HG03066 (cell line): ENCODE results near the gene PCBP1.
"Not testable (repeated sequence)": the region's sequence is repeated elsewhere in the genome, so short reads cannot be mapped to it uniquely, and the experiment has no call there.

Experiments
- ATAC-seq: cut with Tn5 transposase; IDR thresholded peaks from one replicate; pipeline ENCODE4 v1.9.1; 2021; ENCODE audit warnings: low read depth; ENCODE audit not compliant: unreplicated experiment

PCBP1 gene

GRCh38 chr2:70095720-70096670 is 8.7 kb downstream of the PCBP1 start:
- no peak for ATAC-seq

- no peak for ATAC-seq
These were observed 10.8 kb downstream of the PCBP1 start for GRCh38 chr2:70098032-70098431.

GRCh38 chr2:70099270-70099669 is 12.0 kb downstream of the PCBP1 start:
- no peak for ATAC-seq

DNA sequence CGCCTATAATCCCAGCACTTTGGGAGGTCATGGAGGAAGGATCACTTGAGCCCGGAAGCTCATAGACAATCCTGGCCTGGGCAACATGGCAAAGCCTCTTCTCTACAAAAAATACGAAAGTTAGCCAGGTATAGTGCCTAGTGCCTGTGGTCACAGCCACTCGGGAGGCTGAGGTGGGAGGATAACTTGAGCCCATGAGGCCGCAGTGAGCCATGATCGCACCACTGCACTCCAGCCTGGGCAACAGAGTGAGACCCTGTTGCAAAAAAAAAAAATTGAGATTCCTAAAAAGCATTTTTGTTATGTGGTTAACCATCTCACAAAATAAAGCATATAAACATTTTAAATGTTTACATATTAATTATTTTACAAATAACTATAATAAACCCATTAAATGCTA is 13.9 kb downstream of the PCBP1 start:
- no peak for ATAC-seq

DNA sequence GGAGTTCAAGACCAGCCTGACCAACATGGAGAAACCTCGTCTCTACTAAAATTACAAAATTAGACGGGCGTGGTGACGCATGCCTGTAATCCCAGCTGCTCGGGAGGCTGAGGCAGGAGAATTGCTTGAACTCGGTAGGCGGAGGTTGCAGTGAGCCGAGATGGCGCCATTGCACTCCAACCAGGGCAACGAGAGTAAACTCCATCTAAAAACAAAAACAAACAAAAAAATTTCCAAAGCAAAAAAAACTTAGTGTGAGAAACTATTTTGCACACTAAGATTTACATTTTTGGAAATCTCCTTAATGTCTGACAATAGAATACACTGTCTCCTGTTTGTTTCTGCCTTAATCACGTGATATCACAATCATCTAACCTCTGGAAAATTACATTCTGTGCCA is 14.4 kb downstream of the PCBP1 start:
- ATAC-seq = not testable (repeated sequence)

- not testable (repeated sequence) for ATAC-seq
These were observed 15.1 kb downstream of the PCBP1 start for GRCh38 chr2:70102323-70102905.

- no peak for ATAC-seq
These were observed 16.3 kb downstream of the PCBP1 start for GRCh38 chr2:70103531-70104061.

GRCh38 chr2:70104231-70105111 is 17.2 kb downstream of the PCBP1 start:
- ATAC-seq = no peak

DNA sequence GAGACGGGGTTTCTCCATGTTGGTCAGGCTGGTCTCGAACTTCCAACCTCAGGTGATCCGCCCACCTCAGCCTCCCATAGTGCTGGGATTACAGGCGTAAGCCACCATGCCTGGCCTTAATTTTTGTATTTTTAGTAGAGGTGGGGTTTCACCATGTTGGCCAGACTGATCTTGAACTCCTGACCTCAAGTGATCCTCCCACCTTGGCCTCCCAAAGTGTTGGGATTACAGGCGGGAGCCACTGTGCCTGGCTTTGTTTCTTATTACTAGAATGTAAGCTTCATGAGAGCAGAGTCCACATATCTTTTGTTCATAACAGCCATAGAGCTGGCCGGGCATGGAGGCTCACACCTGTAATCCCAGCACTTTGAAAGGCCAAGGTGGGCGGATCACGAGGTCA is 18.9 kb downstream of the PCBP1 start:
- not testable (repeated sequence) for ATAC-seq

DNA sequence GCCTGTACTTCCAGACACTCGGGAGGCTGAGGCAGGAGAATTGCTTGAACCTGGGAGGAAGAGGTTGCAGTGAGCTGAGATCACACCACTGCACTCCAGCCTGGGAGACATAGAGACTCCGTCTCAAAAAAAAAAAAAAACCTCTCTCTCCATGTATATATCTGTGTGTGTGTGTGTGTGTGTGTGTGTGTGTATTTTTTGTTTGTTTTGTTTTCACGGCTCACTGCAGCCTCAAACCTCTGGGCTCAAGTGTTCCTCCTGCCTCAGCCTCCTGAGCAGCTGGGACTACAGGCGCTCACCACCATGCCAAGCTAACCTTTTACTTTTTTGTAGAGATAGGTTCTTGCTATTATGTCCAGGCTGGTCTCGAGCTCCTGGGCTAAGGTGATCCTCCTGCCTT is 23.1 kb downstream of the PCBP1 start:
- not testable (repeated sequence) for ATAC-seq

DNA sequence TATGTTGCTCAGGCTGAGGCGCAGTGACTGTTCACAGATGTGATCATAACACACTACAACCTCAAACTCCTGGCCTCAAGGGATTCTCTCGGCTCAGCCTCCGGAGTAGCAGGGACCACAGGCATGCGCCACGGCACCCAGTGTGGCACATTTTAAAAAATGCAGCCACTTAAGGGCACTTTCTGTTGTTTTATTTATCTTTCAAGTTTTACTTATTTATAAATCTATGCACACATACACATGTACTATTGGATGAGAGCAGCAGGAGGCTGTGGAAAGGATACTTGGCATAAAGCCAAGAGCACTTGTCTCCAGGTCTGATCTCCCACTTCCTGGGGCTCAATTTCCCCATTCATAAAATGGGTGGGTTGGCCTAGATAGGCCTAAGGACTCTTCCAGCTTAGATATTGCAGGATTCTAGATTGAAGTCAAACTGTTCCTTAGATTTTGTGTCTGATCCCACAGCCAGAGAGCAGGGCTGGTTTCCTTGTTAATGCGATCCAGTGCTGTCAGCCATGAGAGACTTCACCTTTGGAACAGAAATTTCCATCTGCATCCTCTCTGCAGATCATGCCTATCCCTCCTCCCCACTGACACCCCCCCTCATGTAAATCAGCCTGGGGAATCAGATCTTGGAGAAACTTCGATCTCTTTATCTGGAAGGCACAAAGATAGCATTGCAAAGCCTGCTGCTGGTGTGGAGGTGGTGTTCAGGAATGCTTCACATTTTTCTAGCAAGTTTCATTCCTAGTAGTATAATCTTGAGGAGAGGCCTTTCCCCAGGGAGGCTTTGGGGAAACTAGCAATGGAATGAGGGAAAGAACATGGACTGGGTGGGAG is 24.7 kb downstream of the PCBP1 start:
- no peak for ATAC-seq

DNA sequence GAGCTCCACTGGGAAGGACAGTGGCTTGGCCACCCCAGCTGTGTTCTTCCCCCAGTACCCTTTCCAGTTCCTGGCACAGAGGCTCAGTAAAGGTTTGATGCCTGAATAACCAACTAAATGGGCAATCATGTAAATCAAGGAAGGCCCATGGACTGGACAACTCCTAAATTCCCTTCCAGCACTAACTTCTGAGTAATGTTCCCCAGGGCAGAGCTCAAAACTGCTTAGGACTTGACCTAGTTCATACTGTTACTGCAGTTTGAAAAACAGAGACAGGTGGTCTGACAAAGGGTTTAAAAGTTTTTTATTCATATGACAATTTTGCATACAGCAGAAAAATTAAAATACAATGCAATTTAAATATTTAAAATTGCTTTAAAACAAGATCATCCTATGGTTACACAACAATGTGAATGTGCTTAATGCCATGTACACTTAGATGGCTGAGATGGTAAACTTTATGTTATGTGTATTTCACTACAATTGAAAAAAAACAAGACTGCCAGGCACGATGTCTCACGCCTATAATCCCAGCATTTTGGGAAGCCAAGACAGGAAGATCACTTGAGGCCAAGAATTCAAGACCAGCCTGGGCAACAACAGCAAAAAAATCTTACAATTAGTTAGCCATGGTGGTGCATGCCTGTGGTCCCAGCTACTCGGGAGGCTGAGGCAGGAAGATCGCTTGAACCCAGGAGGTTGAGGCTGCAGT is 26.2 kb downstream of the PCBP1 start:
- no peak for ATAC-seq

DNA sequence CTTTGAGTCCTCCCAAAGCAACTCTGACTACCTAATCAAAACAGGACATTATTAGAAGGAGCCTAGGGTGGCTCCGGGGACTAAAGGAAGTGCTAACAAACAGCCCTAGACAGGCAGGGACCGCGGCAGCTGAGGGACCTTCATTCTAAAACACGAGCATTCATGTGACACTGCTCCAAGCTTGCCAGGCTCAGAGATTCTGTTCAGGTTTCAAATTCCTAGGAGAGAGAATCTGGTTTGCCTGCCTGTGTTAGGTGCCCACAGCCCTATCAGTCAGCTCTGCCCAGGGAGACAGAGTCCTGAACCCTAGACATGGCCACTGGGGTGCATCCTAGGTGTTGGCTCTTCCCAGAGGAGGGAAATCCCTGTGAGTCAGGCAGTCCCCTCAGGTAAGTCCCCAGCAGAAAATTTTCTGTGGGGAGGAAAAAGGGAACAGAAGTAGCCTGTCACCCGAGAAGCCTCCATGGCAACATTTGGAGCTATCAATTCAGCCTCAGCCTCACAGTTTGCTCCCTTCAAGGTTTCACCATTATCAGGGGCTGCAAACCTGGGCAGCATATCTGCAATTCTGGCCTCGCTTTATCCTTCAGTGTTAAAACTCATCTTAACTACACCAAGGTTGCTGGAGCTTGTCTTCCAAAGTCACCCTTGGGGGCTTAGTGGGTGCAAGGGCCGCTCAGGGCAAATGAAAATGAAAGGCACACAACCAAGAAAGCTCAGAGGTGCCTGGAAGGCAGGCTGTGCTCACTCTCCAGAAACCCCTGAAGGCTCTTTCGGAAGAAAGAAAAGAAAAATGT is 28.6 kb downstream of the PCBP1 start:
- ATAC-seq = peak; percentile 55

DNA sequence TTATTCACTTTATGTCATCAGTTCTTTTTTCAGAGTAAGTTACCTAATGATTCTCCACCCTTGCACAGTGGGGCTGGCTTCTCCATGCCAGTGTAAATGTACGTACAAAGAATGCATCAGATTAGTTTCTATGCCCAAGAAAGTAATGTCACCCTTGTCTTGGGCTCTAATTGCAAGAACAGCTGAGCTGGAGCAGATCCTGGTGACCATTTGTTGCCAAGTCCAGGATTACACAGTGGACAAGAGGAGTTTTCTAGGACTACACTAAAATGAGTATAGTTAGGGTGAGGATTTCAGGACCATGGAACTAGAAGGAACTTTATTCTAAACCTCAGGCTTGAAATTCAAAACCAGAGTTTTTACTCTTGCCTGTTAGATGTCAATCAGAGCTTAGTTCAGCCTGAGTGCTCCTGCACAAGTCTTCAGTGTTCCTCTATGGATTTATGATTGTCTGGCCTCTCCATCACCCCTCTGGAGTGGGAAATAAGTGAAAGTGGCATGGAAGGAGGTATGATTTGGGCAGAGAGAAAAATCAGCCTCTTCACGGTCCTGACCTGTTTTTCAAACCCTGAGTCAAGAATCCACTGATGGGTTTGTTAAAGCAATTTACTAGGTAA is 29.8 kb downstream of the PCBP1 start:
- no peak for ATAC-seq

DNA sequence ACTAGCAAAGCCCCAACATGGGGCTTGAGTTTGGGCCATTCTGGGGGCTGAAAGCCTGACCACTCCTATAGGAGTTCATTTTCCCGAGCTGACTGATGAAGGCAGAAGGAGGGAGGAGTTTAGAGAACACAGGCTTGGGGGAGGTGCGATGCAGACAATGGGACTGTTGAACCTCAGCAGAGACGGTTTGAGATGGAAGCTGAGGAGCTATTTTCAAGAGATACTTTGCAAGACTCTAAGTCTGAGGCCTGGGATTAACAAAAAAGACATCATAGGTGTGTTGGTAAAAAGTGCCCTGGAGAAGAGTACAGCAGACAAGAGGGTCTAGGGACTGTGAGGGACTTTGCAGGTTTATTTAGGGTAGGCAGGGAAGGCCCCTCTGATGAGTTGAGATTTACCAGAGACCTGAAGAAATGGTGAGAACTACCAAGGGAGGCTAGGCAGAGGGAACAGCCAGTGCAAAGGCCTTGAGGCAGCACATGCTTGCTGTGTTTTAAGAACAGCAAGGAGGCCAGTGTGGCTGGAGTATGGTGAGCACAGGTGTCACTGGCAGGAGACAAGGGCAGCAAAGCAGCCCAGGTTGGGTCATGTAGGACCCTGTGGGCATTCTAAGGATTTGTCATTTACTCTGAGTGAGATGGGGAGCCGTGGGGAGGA is 31.6 kb downstream of the PCBP1 start:
- ATAC-seq = no peak

DNA sequence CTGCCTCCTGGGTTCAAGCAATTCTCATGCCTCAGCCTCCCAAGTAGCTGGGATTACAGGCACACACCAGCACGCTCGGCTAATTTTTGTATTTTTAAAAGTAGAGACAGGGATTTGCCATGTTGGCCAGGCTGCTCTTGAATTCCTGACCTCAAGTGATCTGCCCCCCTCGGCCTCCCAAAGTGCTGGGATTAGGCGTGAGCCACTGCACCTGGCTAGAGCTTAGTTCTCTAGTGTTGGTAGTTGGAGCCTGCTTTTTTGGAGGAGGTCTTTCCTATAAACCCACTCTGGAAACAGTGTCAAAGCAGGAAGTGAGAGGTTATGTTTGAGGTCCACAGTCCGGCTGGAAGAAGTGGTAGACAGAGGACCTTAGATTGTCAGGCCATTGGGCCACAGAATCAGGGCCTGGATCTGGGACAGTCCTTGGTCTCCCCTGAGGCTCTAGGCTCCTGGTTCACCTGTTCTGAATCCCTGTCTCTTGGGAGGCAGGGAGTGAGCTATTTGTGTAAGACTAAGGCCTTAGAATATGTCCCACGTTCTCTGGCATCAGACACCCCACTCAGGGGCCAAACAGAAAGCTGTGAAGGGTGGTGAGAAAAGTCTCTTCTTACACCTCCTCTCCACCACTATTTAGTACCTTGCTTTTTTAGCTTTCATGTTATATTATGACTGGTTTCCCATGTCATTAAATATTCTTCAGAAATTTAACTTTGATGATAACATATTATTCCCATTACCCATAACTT is 34.5 kb downstream of the PCBP1 start:
- ATAC-seq = no peak

GRCh38 chr2:70122470-70122869 is 35.2 kb downstream of the PCBP1 start:
- no peak for ATAC-seq
